HG03442 (cell line): ENCODE results near the gene GPR55.

Experiments
- ATAC-seq: cut with Tn5 transposase; IDR thresholded peaks from one replicate; pipeline ENCODE4 v1.9.1; 2021; ENCODE audit warnings: mild to moderate bottlenecking, moderate library complexity; ENCODE audit not compliant: unreplicated experiment

Gene GPR55

GRCh38 chr2:230885463-230886130 lies 39.4 kb downstream of the GPR55 start:
- ATAC-seq = no peak

- no peak for ATAC-seq
Measured at GRCh38 chr2:230881840-230882239, 43.2 kb downstream of the GPR55 start.

GRCh38 chr2:230879891-230880290 lies 45.2 kb downstream of the GPR55 start:
- no peak for ATAC-seq

- no peak for ATAC-seq
Measured at GRCh38 chr2:230879271-230879882, 45.7 kb downstream of the GPR55 start.

GRCh38 chr2:230878599-230879188 lies 46.3 kb downstream of the GPR55 start:
- ATAC-seq = no peak

GRCh38 chr2:230877759-230878598 lies 47.1 kb downstream of the GPR55 start:
- no peak for ATAC-seq

GRCh38 chr2:230877116-230877758 lies 47.8 kb downstream of the GPR55 start:
- ATAC-seq = no peak

GRCh38 chr2:230875347-230876315 lies 49.4 kb downstream of the GPR55 start:
- no peak for ATAC-seq

- ATAC-seq = no peak
Measured at GRCh38 chr2:230874876-230875275, 50.2 kb downstream of the GPR55 start.

GRCh38 chr2:230874456-230874855 lies 50.6 kb downstream of the GPR55 start:
- no peak for ATAC-seq

- peak; percentile 71 for ATAC-seq
Measured at GRCh38 chr2:230873661-230874401, 51.2 kb downstream of the GPR55 start.

- ATAC-seq = peak; percentile 65
Measured at GRCh38 chr2:230872968-230873660, 51.9 kb downstream of the GPR55 start.

- no peak for ATAC-seq
Measured at GRCh38 chr2:230872151-230872967, 52.7 kb downstream of the GPR55 start.

- ATAC-seq = no peak
Measured at GRCh38 chr2:230871361-230872150, 53.5 kb downstream of the GPR55 start.

- ATAC-seq = no peak
Measured at GRCh38 chr2:230870544-230871360, 54.3 kb downstream of the GPR55 start.

- ATAC-seq = no peak
Measured at GRCh38 chr2:230869914-230870543, 55.0 kb downstream of the GPR55 start.
